ENCODE data around the gene HNRNPH3.

- TF ChIP-seq CTCF (IDR thresholded peaks at IDR 0.05): no peak
- no peak for TF ChIP-seq POLR2A (IDR thresholded peaks at IDR 0.05)
These were observed 26.0 kb upstream of the HNRNPH3 start for GRCh38 chr10:68305854-68306253.

Data from body of pancreas (tissue), 4 donors.